ENCODE data around the gene MCAM. TPM values are rescaled to one million over a fixed set of nuclear protein-coding genes. Genes with fewer than 3 reads are reported as not detected.

MCAM gene
- total and polyA plus RNA-seq, 7 experiments from 2014 or later, result 0.08 to 5.1 (median 0.60) TPM; not detected in 1

- intact Hi-C loops (cut with micrococcal nuclease), result no loop called here
- H3K36me3 Mint-ChIP-seq, result peaks cover 3 to 44% (median 27%) of the 10 kb centered on the region in 5 donors
- Histone ChIP-seq H3K4me3 (ENCODE audit: low read length) (no peak overlapping the region), H3K27me3 (ENCODE audit: control insufficient read depth in 2 of 2, insufficient read depth in 2 of 2, low read length in 2 of 2) (no peaks in the 10 kb centered on the region), H3K9me3 (ENCODE audit: control insufficient read depth in 2 of 3, low read length in 3 of 3) (peaks cover 0 to 3% (median 0%) of the 10 kb centered on the region in 3 experiments), H3K27ac (ENCODE audit: low read depth, low read length) (no peak overlapping the region), H3K36me3 (ENCODE audit: control insufficient read depth in 2 of 3, insufficient read depth in 3 of 3, low read length in 3 of 3) (peaks cover 6 to 25% (median 16%) of the 10 kb centered on the region in 3 experiments), H3K4me1 (ENCODE audit: control insufficient read depth in 2 of 2, insufficient read depth in 2 of 2, low read length in 2 of 2) (no peaks in the 10 kb centered on the region)
- CTCF ChIA-PET, result interaction anchor here (0.5 to 2.9 kb wide), 3 partner anchors 33 to 613 kb away, joined by 3 to 10 read pairs (median 5); partner anchors contain the start of gene CBL
- no peak overlapping the region for H3K27ac Mint-ChIP-seq
- no peak for ATAC-seq
- H3K4me1 Mint-ChIP-seq, result peaks cover 0 to 8% (median 3%) of the 10 kb centered on the region in 7 donors
- POLR2A ChIA-PET, result interaction anchor here (0.5 to 1.5 kb wide), 4 partner anchors 12 to 271 kb away, joined by 3 to 5 read pairs (median 4); no protein-coding TSS in a partner anchor
- DNase-seq, result no peak
- H3K4me3 Mint-ChIP-seq, result no peak overlapping the region
- peaks cover 0 to 3% (median 0%) of the 10 kb centered on the region in 11 donors for H3K9me3 Mint-ChIP-seq
- no peaks in the 10 kb centered on the region for H3K27me3 Mint-ChIP-seq
Measured at GRCh38 chr11:119290894-119291497, 25.9 kb downstream of the MCAM start.

- peaks cover 0 to 3% (median 0%) of the 10 kb centered on the region in 3 experiments for H3K9me3 ChIP-seq (ENCODE audit: control insufficient read depth in 2 of 3, low read length in 3 of 3)
- H3K9me3 Mint-ChIP-seq, result peaks cover 0 to 3% (median 0%) of the 10 kb centered on the region in 11 donors
- ChIA-PET POLR2A (interaction anchor here (1.0 to 1.8 kb wide), 4 partner anchors 10 to 83 kb away, joined by 4 to 7 read pairs (median 5); partner anchors contain the start of gene CBL), CTCF (interaction anchor here (0.6 to 1.3 kb wide), 3 partner anchors 25 to 121 kb away, joined by 3 to 5 read pairs (median 4); partner anchors contain the start of gene CBL)
- no peak overlapping the region for H3K4me3 ChIP-seq (ENCODE audit: low read length)
- H3K4me3 Mint-ChIP-seq, result no peak overlapping the region
- H3K36me3 Mint-ChIP-seq, result peaks cover 3 to 46% (median 30%) of the 10 kb centered on the region in 5 donors
- intact Hi-C loops (cut with micrococcal nuclease), result no loop called here
- peaks cover 0 to 6% of the 10 kb centered on the region in 2 donors for H3K4me1 ChIP-seq (ENCODE audit: control insufficient read depth in 2 of 2, insufficient read depth in 2 of 2, low read length in 2 of 2)
- H3K27me3 Mint-ChIP-seq, result no peaks in the 10 kb centered on the region
- ATAC-seq, result no peak
- H3K27ac ChIP-seq (ENCODE audit: low read depth, low read length), result no peak overlapping the region
- no peaks in the 10 kb centered on the region for H3K27me3 ChIP-seq (ENCODE audit: control insufficient read depth in 2 of 2, insufficient read depth in 2 of 2, low read length in 2 of 2)
- H3K4me1 Mint-ChIP-seq, result peaks cover 7 to 23% (median 15%) of the 10 kb centered on the region in 7 donors
- peaks cover 0 to 30% (median 11%) of the 10 kb centered on the region in 3 experiments for H3K36me3 ChIP-seq (ENCODE audit: control insufficient read depth in 2 of 3, insufficient read depth in 3 of 3, low read length in 3 of 3)
- peak overlapping the region in 1 of 9 donors; percentile 28 for H3K27ac Mint-ChIP-seq
- DNase-seq, result no peak
Measured at GRCh38 chr11:119288219-119288618, 28.7 kb downstream of the MCAM start.

- no peak for ATAC-seq
Measured at GRCh38 chr11:119285431-119285830, 31.5 kb downstream of the MCAM start.

GRCh38 chr11:119284344-119285157, 32.4 kb downstream of the MCAM start:
- peak; percentile 94 for ATAC-seq
- peaks cover 8 to 46% (median 27%) of the 10 kb centered on the region in 5 donors for H3K36me3 Mint-ChIP-seq
- H3K27me3 Mint-ChIP-seq, result no peaks in the 10 kb centered on the region
- H3K9me3 Mint-ChIP-seq, result no peaks in the 10 kb centered on the region
- no peak overlapping the region for H3K27ac ChIP-seq (ENCODE audit: low read depth, low read length)
- intact Hi-C loops (cut with micrococcal nuclease), result loop anchor here (1.0 to 2.0 kb wide), 11 partner anchors 18 to 219 kb away; partner anchors contain the start of genes CBL (in 1 of the 2) and NLRX1 (in 1 of the 2)
- H3K4me3 Mint-ChIP-seq, result peak overlapping the region in 2 of 10 donors; percentile 23 to 51
- peaks cover 0 to 29% (median 6%) of the 10 kb centered on the region in 3 experiments for H3K36me3 ChIP-seq (ENCODE audit: control insufficient read depth in 2 of 3, insufficient read depth in 3 of 3, low read length in 3 of 3)
- POLR2A ChIA-PET, result interaction anchor here (0.7 to 2.9 kb wide), 13 partner anchors 8 to 266 kb away, joined by 3 to 21 read pairs (median 3); partner anchors contain the start of genes CBL, HINFP, NLRX1 and RPS25
- CTCF ChIA-PET, result interaction anchor here (0.6 to 5.6 kb wide), 27 partner anchors 10 to 168 kb away, joined by 3 to 64 read pairs (median 5); partner anchors contain the start of genes CBL and NLRX1
- H3K4me1 ChIP-seq (ENCODE audit: control insufficient read depth in 2 of 2, insufficient read depth in 2 of 2, low read length in 2 of 2), result peaks cover 0 to 6% of the 10 kb centered on the region in 2 donors
- peaks cover 17 to 56% (median 41%) of the 10 kb centered on the region in 7 donors for H3K4me1 Mint-ChIP-seq
- no peaks in the 10 kb centered on the region for H3K9me3 ChIP-seq (ENCODE audit: control insufficient read depth in 2 of 3, low read length in 3 of 3)
- DNase-seq, result peak in 7 of 9 donors; percentile 56 to 76 (median 68)
- no peaks in the 10 kb centered on the region for H3K27me3 ChIP-seq (ENCODE audit: control insufficient read depth in 2 of 2, insufficient read depth in 2 of 2, low read length in 2 of 2)
- no peak overlapping the region for H3K4me3 ChIP-seq (ENCODE audit: low read length)
- peak overlapping the region; percentile 24 to 91 (median 55) for H3K27ac Mint-ChIP-seq

More at GRCh38 chr11:119285431-119285830, 31.5 kb downstream of the MCAM start:
- intact Hi-C loops (cut with micrococcal nuclease), result loop anchor here (2.0 kb wide), 3 partner anchors 35 to 89 kb away; no protein-coding TSS in a partner anchor
- H3K27me3 ChIP-seq (ENCODE audit: control insufficient read depth in 2 of 2, insufficient read depth in 2 of 2, low read length in 2 of 2), result no peaks in the 10 kb centered on the region
- H3K4me3 Mint-ChIP-seq, result no peak overlapping the region
- H3K4me1 Mint-ChIP-seq, result peaks cover 12 to 51% (median 41%) of the 10 kb centered on the region in 7 donors
- CTCF ChIA-PET, result interaction anchor here (0.6 to 5.6 kb wide), 8 partner anchors 20 to 119 kb away, joined by 3 to 64 read pairs (median 6); partner anchors contain the start of gene CBL
- H3K36me3 ChIP-seq (ENCODE audit: control insufficient read depth in 2 of 3, insufficient read depth in 3 of 3, low read length in 3 of 3), result peaks cover 0 to 25% (median 6%) of the 10 kb centered on the region in 3 experiments
- no peak overlapping the region for H3K4me3 ChIP-seq (ENCODE audit: low read length)
- peaks cover 8 to 40% (median 27%) of the 10 kb centered on the region in 5 donors for H3K36me3 Mint-ChIP-seq
- H3K27ac ChIP-seq (ENCODE audit: low read depth, low read length), result no peak overlapping the region
- peak overlapping the region in 1 of 9 donors; percentile 91 for H3K27ac Mint-ChIP-seq
- H3K27me3 Mint-ChIP-seq, result no peaks in the 10 kb centered on the region
- no peaks in the 10 kb centered on the region for H3K9me3 ChIP-seq (ENCODE audit: control insufficient read depth in 2 of 3, low read length in 3 of 3)
- DNase-seq, result no peak
- POLR2A ChIA-PET, result interaction anchor here (0.7 kb wide), 2 partner anchors 32 to 165 kb away, joined by 3 read pairs; partner anchors contain the start of gene HINFP
- H3K4me1 ChIP-seq (ENCODE audit: control insufficient read depth in 2 of 2, insufficient read depth in 2 of 2, low read length in 2 of 2), result peaks cover 0 to 6% of the 10 kb centered on the region in 2 donors
- no peaks in the 10 kb centered on the region for H3K9me3 Mint-ChIP-seq

- Histone ChIP-seq H3K27me3 (ENCODE audit: control insufficient read depth in 2 of 2, insufficient read depth in 2 of 2, low read length in 2 of 2) (no peaks in the 10 kb centered on the region), H3K36me3 (ENCODE audit: control insufficient read depth in 2 of 3, insufficient read depth in 3 of 3, low read length in 3 of 3) (peaks cover 5 to 50% (median 18%) of the 10 kb centered on the region in 3 experiments), H3K27ac (ENCODE audit: low read depth, low read length) (no peak overlapping the region), H3K4me1 (ENCODE audit: control insufficient read depth in 2 of 2, insufficient read depth in 2 of 2, low read length in 2 of 2) (peaks cover 0 to 6% of the 10 kb centered on the region in 2 donors), H3K9me3 (ENCODE audit: control insufficient read depth in 2 of 3, low read length in 3 of 3) (no peaks in the 10 kb centered on the region), H3K4me3 (ENCODE audit: low read length) (no peak overlapping the region)
- Mint-ChIP-seq H3K36me3 (peaks cover 4 to 44% (median 26%) of the 10 kb centered on the region in 5 donors), H3K4me1 (peaks cover 17 to 56% (median 38%) of the 10 kb centered on the region in 7 donors), H3K4me3 (peak overlapping the region in 2 of 10 donors; percentile 4 to 49), H3K27me3 (no peaks in the 10 kb centered on the region), H3K27ac (peak overlapping the region; percentile 0 to 85 (median 54)), H3K9me3 (no peaks in the 10 kb centered on the region)
- DNase-seq, result no peak
- intact Hi-C loops (cut with micrococcal nuclease), result no loop called here
- POLR2A ChIA-PET, result interaction anchor here (0.9 to 2.9 kb wide), 8 partner anchors 8 to 76 kb away, joined by 3 to 21 read pairs (median 4); partner anchors contain the start of gene CBL
- ATAC-seq, result no peak
- CTCF ChIA-PET, result interaction anchor here (0.8 to 5.6 kb wide), 10 partner anchors 9 to 113 kb away, joined by 3 to 64 read pairs (median 8); partner anchors contain the start of genes CBL and NLRX1
Measured at GRCh38 chr11:119282495-119282894, 34.4 kb downstream of the MCAM start.

Measured in naive thymus-derived CD4-positive, alpha-beta T cell (primary cell).